CD14-positive monocyte (primary cell): Measurements from ENCODE around the gene DDX50. TPM values are rescaled to one million over a fixed set of nuclear protein-coding genes. Genes with fewer than 3 reads are reported as not detected.

Experiments used
- DNase-seq, 3 donors: peaks; one replicate each; pipeline ENCODE4 v3.0.0-alpha.2; 2011 to 2022
- H2AFZ ChIP-seq: 2 replicates; pipeline ENCODE4 v1.6.0; 2012; ENCODE audit warnings: mild to moderate bottlenecking, low read depth, low read length, inconsistent platforms; ENCODE audit not compliant: insufficient read depth, poor library complexity, severe bottlenecking
- H3K27ac ChIP-seq, 2 donors: 1 replicate in 1 of 2; 2 replicates in 1 of 2; pipeline ENCODE4 v1.5.1; 2012 to 2013; ENCODE audit warnings: low read length in 2 of 2, control low read depth in 1 of 2, inconsistent platforms in 1 of 2, low read depth in 1 of 2, mild to moderate bottlenecking in 1 of 2
- H3K27me3 ChIP-seq, 2 donors: one replicate each; pipeline versions ENCODE4 v1.6.0 to v1.6.1; 2011 to 2013; ENCODE audit warnings: low read length in 2 of 2; ENCODE audit not compliant: control insufficient read depth in 2 of 2, insufficient read depth in 2 of 2
- H3K36me3 ChIP-seq, 2 donors: replicated peaks in 1 of 2; 1 replicate in 1 of 2; 2 replicates in 1 of 2; pipeline versions ENCODE4 v1.5.1 to v1.6.1; 2012 to 2013; ENCODE audit warnings: low read length in 2 of 2, control low read depth in 1 of 2, inconsistent platforms in 1 of 2, mild to moderate bottlenecking in 1 of 2; ENCODE audit not compliant: insufficient read depth in 2 of 2, control insufficient read depth in 1 of 2
- H3K4me1 ChIP-seq, 2 donors: 1 replicate in 1 of 2; 2 replicates in 1 of 2; pipeline versions ENCODE4 v1.5.1 to v1.6.1; 2012 to 2013; ENCODE audit warnings: low read length in 2 of 2, control low read depth in 1 of 2, inconsistent platforms in 1 of 2, mild to moderate bottlenecking in 1 of 2, moderate library complexity in 1 of 2; ENCODE audit not compliant: insufficient read depth in 2 of 2, control insufficient read depth in 1 of 2
- H3K4me2 ChIP-seq: replicated peaks from 2 replicates; pipeline ENCODE3; 2012; ENCODE audit warnings: low read length, moderate library complexity, mild to moderate bottlenecking; ENCODE audit not compliant: poor library complexity, severe bottlenecking; ENCODE audit errors: extremely low read depth
- H3K4me3 ChIP-seq, 3 experiments: fragments of 200-600 bp in 1 of 3; sonication (generic) in 1 of 3; replicated peaks in 1 of 3; 1 replicate in 2 of 3; 2 replicates in 1 of 3; pipeline ENCODE4 v1.5.1; 2011 to 2013; ENCODE audit warnings: low read length in 3 of 3, mild to moderate bottlenecking in 3 of 3, control low read depth in 2 of 3, low read depth in 2 of 3, inconsistent platforms in 1 of 3, moderate library complexity in 1 of 3
- H3K79me2 ChIP-seq: 2 replicates; pipeline ENCODE4 v1.6.0; 2012; ENCODE audit warnings: mild to moderate bottlenecking, control low read depth, inconsistent platforms, low read length, moderate library complexity; ENCODE audit not compliant: insufficient read depth
- H3K9ac ChIP-seq: 2 replicates; pipeline ENCODE4 v1.6.0; 2017; ENCODE audit warnings: low read length, mild to moderate bottlenecking; ENCODE audit not compliant: insufficient read depth, poor library complexity, severe bottlenecking
- H3K9me3 ChIP-seq, 2 donors: replicated peaks in 1 of 2; 1 replicate in 1 of 2; 2 replicates in 1 of 2; pipeline versions ENCODE4 v1.5.1 to v1.6.1; 2012 to 2013; ENCODE audit warnings: low read length in 2 of 2, control low read depth in 1 of 2; ENCODE audit not compliant: control insufficient read depth in 1 of 2, insufficient read depth in 1 of 2
- H4K20me1 ChIP-seq: 2 replicates; pipeline ENCODE4 v1.6.0; 2012; ENCODE audit warnings: mild to moderate bottlenecking, low read length, control low read depth, moderate library complexity; ENCODE audit not compliant: insufficient read depth
- H3K27ac Mint-ChIP-seq, 7 donors: one replicate each; pipeline ENCODE4 v1.8.0; 2020; ENCODE audit warnings: mild to moderate bottlenecking in 7 of 7, mixed read lengths in 7 of 7, moderate library complexity in 6 of 7, inconsistent platforms in 2 of 7
- H3K27me3 Mint-ChIP-seq, 3 donors: one replicate each; pipeline ENCODE4 v1.8.0; 2021 to 2022; ENCODE audit warnings: low read depth in 3 of 3, mild to moderate bottlenecking in 3 of 3, mixed read lengths in 3 of 3, moderate library complexity in 3 of 3, inconsistent platforms in 1 of 3
- H3K36me3 Mint-ChIP-seq, 2 donors: one replicate each; pipeline ENCODE4 v1.8.0; 2020; ENCODE audit warnings: mixed read lengths in 2 of 2, inconsistent platforms in 1 of 2, mild to moderate bottlenecking in 1 of 2
- H3K4me1 Mint-ChIP-seq: one replicate; pipeline ENCODE4 v1.8.0; 2020; ENCODE audit warnings: mild to moderate bottlenecking, mixed read lengths
- H3K4me3 Mint-ChIP-seq, 2 donors: one replicate each; pipeline ENCODE4 v1.8.0; 2020; ENCODE audit warnings: mild to moderate bottlenecking in 2 of 2, mixed read lengths in 2 of 2, moderate library complexity in 1 of 2
- H3K9me3 Mint-ChIP-seq, 7 donors: one replicate each; pipeline ENCODE4 v1.8.0; 2020 to 2022; ENCODE audit warnings: mixed read lengths in 7 of 7, mild to moderate bottlenecking in 6 of 7, moderate library complexity in 6 of 7, inconsistent platforms in 2 of 7
- WGBS: methylation state at CpG from one replicate; pipeline ENCODE4 v1.1.5; 2013; ENCODE audit warnings: missing lambda C conversion rate; ENCODE audit not compliant: insufficient coverage; 5-methylcytosine and 5-hydroxymethylcytosine counted together
- intact Hi-C, 2 donors: fragments of 100-400 bp; cut with micrococcal nuclease; formaldehyde crosslinking; loops; one replicate each; pipeline versions ENCODE4 v1.15.0 to v1.15.1; 2023
- polyA plus RNA-seq, 3 donors: library from polyadenylated mRNA; depleted of rRNA in 1 of 3; unstranded in 2 of 3; stranded (reverse) in 1 of 3; fragments of 300-500 nt in 2 of 3; fragments of >200 nt in 1 of 3; fragmentation: Illumina TruSeq in 2 of 3; gene quantifications; 1 replicate in 2 of 3; 2 replicates in 1 of 3; pipeline ENCODE4 v1.2.3, GENCODE V29; 2012 to 2021
- TF ChIP-seq, protein P1 (sequence below): fragments of 200-600 bp; IDR thresholded peaks from one replicate; pipeline ENCODE4 v1.8.0; 2022; ENCODE audit warnings: antibody characterized with exemption, mild to moderate bottlenecking

The DDX50 gene
- polyA plus RNA-seq, 3 donors = 14.2 to 17.1 (median 17.0) TPM

DNA sequence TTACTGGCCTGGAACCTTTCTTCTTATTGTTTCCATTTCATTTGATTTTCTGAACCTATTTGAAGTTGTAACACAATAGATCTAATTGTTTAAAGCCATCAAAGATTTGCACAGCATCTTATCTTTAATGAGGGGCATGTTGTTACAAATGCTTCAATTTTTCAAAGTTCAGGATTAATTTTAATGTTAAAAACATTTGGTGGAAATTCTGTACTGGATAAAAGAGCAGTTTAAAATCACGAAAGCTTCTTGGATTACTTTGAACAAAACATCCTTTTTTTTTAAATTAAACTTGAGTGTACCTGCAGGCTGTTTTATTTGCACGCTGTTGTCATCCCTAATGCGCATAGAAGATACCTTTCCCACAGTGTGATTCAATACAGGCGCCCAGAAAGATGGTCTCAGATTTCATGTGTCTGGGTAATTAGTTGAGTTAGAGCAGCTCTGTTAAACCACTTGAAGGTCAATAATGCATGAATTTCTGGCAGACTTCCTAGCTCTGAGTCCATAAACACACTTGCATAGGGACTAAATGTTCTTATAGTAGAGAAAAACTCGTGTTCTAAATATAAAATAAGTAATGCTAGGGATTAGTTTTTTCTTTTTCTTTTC is 29.3 kb upstream of the DDX50 start:
- Histone ChIP-seq H3K4me2 (no peak overlapping the region), H3K4me3 (no peak overlapping the region), H3K36me3 (no peaks in the 10 kb centered on the region), H3K27me3 (no peaks in the 10 kb centered on the region), H3K79me2 (no peaks in the 10 kb centered on the region), H2AFZ (no peak overlapping the region), H3K4me1 (no peaks in the 10 kb centered on the region), H3K9me3 (peaks cover 0 to 10% of the 10 kb centered on the region in 2 donors), H3K27ac (no peak overlapping the region), H3K9ac (no peak overlapping the region), H4K20me1 (no peaks in the 10 kb centered on the region)
- Mint-ChIP-seq H3K9me3 (peaks cover 4 to 22% (median 13%) of the 10 kb centered on the region in 7 donors), H3K27me3 (no peaks in the 10 kb centered on the region), H3K4me3 (no peak overlapping the region), H3K4me1 (no peaks in the 10 kb centered on the region), H3K36me3 (no peaks in the 10 kb centered on the region), H3K27ac (no peak overlapping the region)
- TF ChIP-seq, protein P1, sequence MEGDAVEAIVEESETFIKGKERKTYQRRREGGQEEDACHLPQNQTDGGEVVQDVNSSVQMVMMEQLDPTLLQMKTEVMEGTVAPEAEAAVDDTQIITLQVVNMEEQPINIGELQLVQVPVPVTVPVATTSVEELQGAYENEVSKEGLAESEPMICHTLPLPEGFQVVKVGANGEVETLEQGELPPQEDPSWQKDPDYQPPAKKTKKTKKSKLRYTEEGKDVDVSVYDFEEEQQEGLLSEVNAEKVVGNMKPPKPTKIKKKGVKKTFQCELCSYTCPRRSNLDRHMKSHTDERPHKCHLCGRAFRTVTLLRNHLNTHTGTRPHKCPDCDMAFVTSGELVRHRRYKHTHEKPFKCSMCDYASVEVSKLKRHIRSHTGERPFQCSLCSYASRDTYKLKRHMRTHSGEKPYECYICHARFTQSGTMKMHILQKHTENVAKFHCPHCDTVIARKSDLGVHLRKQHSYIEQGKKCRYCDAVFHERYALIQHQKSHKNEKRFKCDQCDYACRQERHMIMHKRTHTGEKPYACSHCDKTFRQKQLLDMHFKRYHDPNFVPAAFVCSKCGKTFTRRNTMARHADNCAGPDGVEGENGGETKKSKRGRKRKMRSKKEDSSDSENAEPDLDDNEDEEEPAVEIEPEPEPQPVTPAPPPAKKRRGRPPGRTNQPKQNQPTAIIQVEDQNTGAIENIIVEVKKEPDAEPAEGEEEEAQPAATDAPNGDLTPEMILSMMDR = no peak
- intact Hi-C loops = no loop called here
- WGBS = no CpG with 5 or more reads among the region's 5 CpGs
- DNase-seq = no peak

DNA sequence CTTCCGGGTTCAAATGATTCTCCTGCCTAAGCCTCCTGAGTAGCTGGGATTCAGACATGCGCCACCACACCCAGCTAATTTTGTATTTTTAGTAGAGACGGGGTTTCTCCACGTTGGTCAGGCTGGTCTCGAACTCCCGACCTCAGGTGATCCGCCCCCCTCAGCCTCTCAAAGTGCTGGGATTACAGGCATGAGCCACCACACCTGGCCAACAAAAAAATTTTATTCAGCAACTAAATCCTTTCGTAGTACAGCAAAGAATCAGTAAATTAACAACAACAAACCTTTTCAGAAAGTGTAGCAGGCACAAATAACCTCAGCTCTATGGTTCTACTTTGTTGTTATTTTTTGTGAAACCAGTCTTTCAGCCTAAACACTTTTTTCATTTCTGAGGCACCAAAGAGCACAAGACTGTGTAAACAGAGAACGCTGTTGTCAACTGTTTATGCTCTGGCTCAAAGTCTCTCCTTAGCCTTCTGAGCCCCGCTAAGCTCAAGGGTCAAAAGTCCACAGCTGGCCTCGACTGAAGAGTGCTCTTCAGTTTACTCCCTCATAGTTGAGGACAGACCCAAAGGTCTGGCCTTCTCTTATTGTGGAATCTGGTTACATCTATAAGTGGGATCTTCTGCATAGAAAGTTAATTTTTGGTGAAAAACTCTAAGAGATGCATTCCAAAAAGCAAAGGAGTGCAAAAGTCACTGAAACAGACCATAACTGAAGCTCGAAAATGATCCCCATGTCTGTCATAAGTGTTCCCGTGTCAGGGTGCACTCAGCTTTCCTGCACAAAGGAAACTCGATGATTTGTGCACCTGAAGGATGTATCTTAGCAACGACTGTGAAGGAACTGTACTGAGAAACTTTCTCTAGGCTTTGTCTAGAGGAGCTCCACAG is 24.6 kb upstream of the DDX50 start:
- no peak for DNase-seq
- no peak overlapping the region for H3K4me3 Mint-ChIP-seq
- intact Hi-C loops = no loop called here
- no peak overlapping the region for H3K4me3 ChIP-seq
- H3K27ac ChIP-seq = no peak overlapping the region
- H3K27me3 ChIP-seq = no peaks in the 10 kb centered on the region
- H3K9me3 ChIP-seq = no peaks in the 10 kb centered on the region
- H3K27me3 Mint-ChIP-seq = peaks cover 0 to 6% (median 0%) of the 10 kb centered on the region in 3 donors
- 87% methylated on average over 7 of the region's 15 CpGs for WGBS
- peaks cover 0 to 2% (median 0%) of the 10 kb centered on the region in 7 donors for H3K9me3 Mint-ChIP-seq
- H2AFZ ChIP-seq = no peak overlapping the region
- no peaks in the 10 kb centered on the region for H3K4me1 ChIP-seq
- TF ChIP-seq, protein P1 = no peak
- H3K4me2 ChIP-seq = no peak overlapping the region
- H3K79me2 ChIP-seq = no peaks in the 10 kb centered on the region
- H3K27ac Mint-ChIP-seq = no peak overlapping the region
- H4K20me1 ChIP-seq = no peaks in the 10 kb centered on the region
- H3K9ac ChIP-seq = no peak overlapping the region
- H3K36me3 ChIP-seq = no peaks in the 10 kb centered on the region
- H3K4me1 Mint-ChIP-seq = no peaks in the 10 kb centered on the region
- no peaks in the 10 kb centered on the region for H3K36me3 Mint-ChIP-seq
